Activated T-helper 17 cell treated with anti-CD3 and anti-CD28 coated beads, Interleukin-2, amount 50 U/mL, for 72 hours (primary cell): ENCODE data around the gene REEP1. TPM values are rescaled to one million over a fixed set of nuclear protein-coding genes. Genes with fewer than 3 reads are reported as not detected.
"Not testable (repeated sequence)": the region's sequence is repeated elsewhere in the genome, so short reads cannot be mapped to it uniquely, and the experiment has no call there.

ENCODE experiments used
- ATAC-seq: fragments of 150-1000 bp; cut with Tn5 transposase; replicated peaks from 2 replicates; pipeline ENCODE4 v1.10.0; 2021; ENCODE audit warnings: mild to moderate bottlenecking, moderate library complexity
- H3K27ac Mint-ChIP-seq: one replicate; pipeline ENCODE4 v1.8.0; 2022; ENCODE audit warnings: mixed read lengths
- H3K27me3 Mint-ChIP-seq: one replicate; pipeline ENCODE4 v1.8.0; 2022; ENCODE audit warnings: mixed read lengths
- H3K36me3 Mint-ChIP-seq: one replicate; pipeline ENCODE4 v1.8.0; 2022; ENCODE audit warnings: low read depth, mild to moderate bottlenecking, mixed read lengths
- H3K4me1 Mint-ChIP-seq: one replicate; pipeline ENCODE4 v1.8.0; 2022; ENCODE audit warnings: mixed read lengths
- H3K4me3 Mint-ChIP-seq: one replicate; pipeline ENCODE4 v1.8.0; 2022; ENCODE audit warnings: mild to moderate bottlenecking, mixed read lengths
- H3K9me3 Mint-ChIP-seq: one replicate; pipeline ENCODE4 v1.8.0; 2022; ENCODE audit warnings: mixed read lengths
- total RNA-seq, 2 donors: library from RNA; stranded (reverse); gene quantifications; one replicate each; pipeline ENCODE4 v1.2.3, GENCODE V29; 2022

Gene REEP1
- total RNA-seq, 2 donors from 2014 or later: 0.11 to 0.26 TPM

DNA sequence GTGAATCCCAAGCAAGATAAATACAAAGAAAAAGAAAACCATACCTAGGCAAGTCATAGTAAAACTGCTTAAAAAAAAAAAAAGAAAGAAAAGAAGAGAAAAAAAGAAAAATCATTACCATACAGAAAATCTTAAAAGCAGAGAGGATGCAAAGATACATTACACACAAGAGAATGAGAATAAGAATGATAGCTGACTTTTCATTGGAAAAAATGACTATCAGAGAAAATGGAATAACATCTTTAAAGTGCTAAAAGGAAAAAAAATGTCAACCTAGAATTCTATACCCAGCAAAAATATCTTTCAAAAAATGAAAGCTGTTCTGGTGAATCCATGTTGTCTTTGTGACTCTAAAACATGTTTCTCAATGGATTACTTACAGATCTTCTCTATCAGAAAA is 66.2 kb downstream of the REEP1 start:
- H3K4me3 Mint-ChIP-seq: no peak overlapping the region
- H3K27ac Mint-ChIP-seq: no peak overlapping the region
- no peak for ATAC-seq
- peaks cover 18% of the 10 kb centered on the region for H3K27me3 Mint-ChIP-seq
- H3K4me1 Mint-ChIP-seq: peaks cover 31% of the 10 kb centered on the region
- no peaks in the 10 kb centered on the region for H3K36me3 Mint-ChIP-seq
- peaks cover 21% of the 10 kb centered on the region for H3K9me3 Mint-ChIP-seq

DNA sequence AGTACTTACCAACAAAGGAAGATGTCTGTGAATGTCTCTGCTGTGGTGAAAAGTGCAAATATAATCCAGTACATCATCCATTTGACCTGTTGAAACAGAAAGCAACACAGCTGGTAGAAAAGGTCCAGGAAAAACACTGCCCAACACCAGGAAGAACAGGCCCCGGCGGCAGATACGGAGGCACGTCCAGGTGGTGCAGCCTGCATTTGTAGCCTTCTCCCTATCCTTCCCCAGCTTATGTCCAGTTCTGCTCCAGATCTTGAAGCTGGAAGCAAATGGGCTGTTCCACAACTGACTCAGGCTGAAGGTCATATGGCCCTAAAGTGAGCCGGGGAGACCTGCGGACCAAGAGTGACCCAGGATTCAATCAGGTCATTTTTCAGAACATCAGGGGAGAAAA is 73.5 kb downstream of the REEP1 start:
- no peak overlapping the region for H3K4me3 Mint-ChIP-seq
- no peak overlapping the region for H3K27ac Mint-ChIP-seq
- ATAC-seq: no peak
- no peaks in the 10 kb centered on the region for H3K36me3 Mint-ChIP-seq
- no peaks in the 10 kb centered on the region for H3K4me1 Mint-ChIP-seq
- no peaks in the 10 kb centered on the region for H3K9me3 Mint-ChIP-seq
- H3K27me3 Mint-ChIP-seq: peaks cover 19% of the 10 kb centered on the region

DNA sequence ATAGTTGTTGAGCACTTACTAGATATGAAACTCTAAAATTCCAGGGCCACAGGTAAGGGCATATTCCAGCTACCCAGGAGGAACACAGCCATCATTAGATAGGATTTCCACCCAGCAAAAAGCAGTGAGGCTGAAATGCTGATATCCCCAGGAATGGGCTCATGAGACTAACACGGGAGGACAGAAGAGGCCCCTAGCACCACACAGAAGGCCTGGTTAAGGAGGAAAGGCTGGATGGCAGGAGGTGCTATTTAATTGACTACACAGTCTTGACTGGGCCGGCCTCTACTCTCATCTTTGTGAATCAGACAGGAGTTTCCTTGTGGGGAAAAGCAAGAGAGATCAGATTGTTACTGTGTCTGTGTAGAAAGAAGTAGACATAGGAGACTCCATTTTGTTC is 76.4 kb downstream of the REEP1 start:
- no peaks in the 10 kb centered on the region for H3K36me3 Mint-ChIP-seq
- H3K27ac Mint-ChIP-seq: no peak overlapping the region
- H3K27me3 Mint-ChIP-seq: peaks cover 10% of the 10 kb centered on the region
- no peak overlapping the region for H3K4me3 Mint-ChIP-seq
- H3K4me1 Mint-ChIP-seq: no peaks in the 10 kb centered on the region
- no peaks in the 10 kb centered on the region for H3K9me3 Mint-ChIP-seq
- no peak for ATAC-seq

DNA sequence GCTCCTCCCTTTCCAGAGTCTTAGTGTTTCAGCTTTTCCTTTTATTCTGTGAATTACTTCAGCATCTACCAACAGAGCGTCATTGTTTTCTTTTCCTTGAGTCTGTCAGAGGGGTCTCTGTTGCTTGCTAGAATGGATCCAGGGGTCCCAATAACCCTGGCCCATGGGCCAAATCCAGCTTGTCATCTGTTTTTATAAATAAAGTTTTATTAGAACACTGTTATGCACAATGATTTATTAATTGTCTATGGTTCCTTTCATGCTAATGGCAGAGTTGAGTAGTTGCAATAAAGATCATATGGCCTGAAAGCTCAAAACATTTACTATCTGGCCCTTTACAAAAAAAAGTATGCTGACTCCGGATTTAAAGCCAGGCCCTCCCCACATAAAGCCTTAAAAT is 79.3 kb downstream of the REEP1 start:
- Mint-ChIP-seq H3K27me3 (peaks cover 6% of the 10 kb centered on the region), H3K36me3 (no peaks in the 10 kb centered on the region), H3K27ac (no peak overlapping the region), H3K4me1 (no peaks in the 10 kb centered on the region), H3K9me3 (no peaks in the 10 kb centered on the region), H3K4me3 (no peak overlapping the region)
- no peak for ATAC-seq

DNA sequence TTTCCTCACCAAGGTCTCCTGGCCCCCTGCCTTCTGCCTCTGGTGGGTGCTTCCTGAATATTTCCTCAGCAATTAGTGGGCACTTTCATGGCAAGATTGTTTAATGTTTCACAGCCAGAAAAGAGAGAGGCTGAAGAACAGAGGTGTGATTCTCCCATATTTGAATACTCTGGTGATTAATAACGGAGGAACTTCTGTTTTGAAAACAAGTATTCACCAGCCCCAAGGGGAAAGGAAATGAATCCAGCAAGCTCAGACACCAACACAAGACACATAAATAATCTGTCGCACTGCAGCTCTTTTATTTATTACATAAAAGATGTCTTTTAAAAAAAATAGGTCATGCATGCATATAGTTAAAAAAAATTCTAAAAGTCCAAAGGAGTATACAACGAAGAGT is 80.4 kb downstream of the REEP1 start:
- Mint-ChIP-seq H3K9me3 (no peaks in the 10 kb centered on the region), H3K4me3 (no peak overlapping the region), H3K27ac (no peak overlapping the region), H3K27me3 (peaks cover 11% of the 10 kb centered on the region), H3K36me3 (no peaks in the 10 kb centered on the region), H3K4me1 (no peaks in the 10 kb centered on the region)
- no peak for ATAC-seq

DNA sequence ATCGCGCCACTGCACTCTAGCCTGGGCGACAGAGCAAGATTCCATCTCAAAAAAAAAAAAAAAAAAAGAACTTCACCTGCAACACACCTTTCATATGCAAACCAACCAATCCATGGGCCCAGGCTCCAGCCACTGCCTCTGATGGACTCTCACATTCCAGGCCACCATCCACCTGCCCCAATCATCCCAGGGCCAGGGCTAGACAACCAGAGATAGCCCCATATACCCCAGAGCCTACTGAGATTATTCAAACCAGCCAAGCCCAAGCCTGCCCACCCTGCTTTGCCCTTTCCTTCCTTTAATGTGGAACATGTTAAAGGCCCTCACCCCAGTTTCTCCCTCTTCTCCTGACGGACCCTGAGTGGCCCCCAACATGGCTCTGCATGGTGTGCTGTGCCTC is 81.1 kb downstream of the REEP1 start:
- no peak for ATAC-seq
- peaks cover 11% of the 10 kb centered on the region for H3K27me3 Mint-ChIP-seq
- no peaks in the 10 kb centered on the region for H3K4me1 Mint-ChIP-seq
- no peak overlapping the region for H3K27ac Mint-ChIP-seq
- H3K9me3 Mint-ChIP-seq: no peaks in the 10 kb centered on the region
- no peaks in the 10 kb centered on the region for H3K36me3 Mint-ChIP-seq
- H3K4me3 Mint-ChIP-seq: no peak overlapping the region

DNA sequence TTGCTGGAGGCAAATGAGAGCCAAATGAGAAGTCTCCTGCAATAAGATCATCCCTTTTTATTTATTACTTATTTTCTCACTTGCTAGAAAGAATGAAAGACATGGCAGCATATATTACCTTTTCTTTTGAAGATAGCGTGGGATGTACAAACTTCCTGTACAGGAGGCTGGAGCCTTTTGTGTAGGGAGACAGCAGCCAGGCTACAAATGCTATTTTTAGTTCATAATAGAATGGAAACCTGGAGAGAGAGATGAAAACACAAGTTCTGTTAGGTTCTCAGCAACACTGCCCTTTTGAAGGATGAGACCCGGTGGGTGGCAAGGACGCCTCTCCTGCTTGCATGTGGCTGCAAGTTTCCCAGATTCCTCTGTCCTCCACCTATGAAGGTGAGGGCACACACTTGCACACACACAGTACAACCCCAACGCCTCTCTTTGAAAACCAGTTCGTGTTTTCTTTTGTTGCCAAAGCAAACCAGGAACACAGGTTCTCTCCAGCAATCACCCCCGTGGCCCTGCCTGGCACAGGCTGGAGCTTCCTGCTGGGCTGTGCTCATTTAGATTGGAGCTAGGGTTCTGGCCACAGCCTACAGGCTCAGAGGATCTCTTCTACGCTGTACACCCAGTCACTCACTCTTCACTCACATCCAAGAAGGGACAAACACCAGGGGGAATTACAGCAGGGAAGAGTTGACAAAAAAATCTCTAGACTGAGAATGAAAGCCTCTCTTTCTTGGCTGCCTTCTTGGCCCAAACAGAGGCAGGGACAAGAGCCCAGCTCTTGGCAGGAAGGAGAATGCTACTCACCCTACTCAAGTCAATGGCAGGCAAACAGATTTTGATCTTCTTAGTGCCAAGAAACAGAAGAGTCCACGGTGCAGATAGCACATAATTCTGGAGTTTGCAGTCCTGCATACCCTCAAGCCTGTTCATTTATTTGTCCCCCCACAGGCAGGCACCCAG is 82.6 kb downstream of the REEP1 start:
- Mint-ChIP-seq H3K9me3 (no peaks in the 10 kb centered on the region), H3K4me1 (no peaks in the 10 kb centered on the region), H3K4me3 (no peak overlapping the region), H3K27ac (no peak overlapping the region), H3K36me3 (no peaks in the 10 kb centered on the region), H3K27me3 (peaks cover 14% of the 10 kb centered on the region)
- ATAC-seq: no peak

DNA sequence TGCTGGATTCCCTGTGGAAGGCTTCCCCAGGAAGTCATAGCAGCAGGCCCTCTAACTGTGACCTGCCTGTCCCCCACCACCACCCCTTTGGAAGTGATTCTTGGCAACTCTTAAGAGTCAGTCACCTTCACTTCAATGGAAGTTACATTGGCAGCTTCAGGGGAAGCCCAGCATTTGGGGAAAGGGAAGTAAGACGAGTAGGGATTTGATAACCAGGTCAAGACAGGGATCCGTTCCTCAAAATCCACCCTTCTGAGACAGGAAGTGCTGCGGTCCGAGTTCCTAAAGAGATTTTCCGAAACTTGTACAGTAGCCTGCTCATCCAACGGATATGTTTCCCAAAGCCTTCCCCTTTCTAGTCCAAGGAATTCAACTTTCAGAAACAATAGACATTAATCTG is 84.0 kb downstream of the REEP1 start:
- no peaks in the 10 kb centered on the region for H3K4me1 Mint-ChIP-seq
- ATAC-seq: no peak
- peaks cover 14% of the 10 kb centered on the region for H3K27me3 Mint-ChIP-seq
- H3K27ac Mint-ChIP-seq: no peak overlapping the region
- H3K4me3 Mint-ChIP-seq: no peak overlapping the region
- no peaks in the 10 kb centered on the region for H3K9me3 Mint-ChIP-seq
- H3K36me3 Mint-ChIP-seq: no peaks in the 10 kb centered on the region

DNA sequence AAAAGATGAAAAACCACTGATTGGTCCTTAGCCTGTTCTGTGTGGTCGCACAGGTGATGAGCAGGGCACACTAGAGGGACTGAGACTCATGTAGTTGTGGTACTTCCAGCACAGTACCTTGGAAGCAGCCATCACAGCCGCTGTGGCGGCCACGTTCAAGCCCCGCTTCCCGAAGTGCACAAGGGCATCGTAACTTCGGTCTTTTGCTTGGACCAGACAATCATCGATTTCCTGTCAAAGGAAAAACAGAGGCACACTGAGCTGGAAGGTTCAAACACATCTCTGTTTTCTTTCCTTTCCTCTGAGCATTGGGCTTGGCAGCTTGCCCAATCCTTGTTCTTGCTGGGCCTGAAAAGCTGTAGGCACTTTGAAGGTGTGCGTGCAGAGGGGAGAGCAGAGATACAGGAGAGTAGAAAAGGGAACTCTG is 85.6 kb downstream of the REEP1 start:
- H3K4me3 Mint-ChIP-seq: no peak overlapping the region
- no peaks in the 10 kb centered on the region for H3K4me1 Mint-ChIP-seq
- no peaks in the 10 kb centered on the region for H3K36me3 Mint-ChIP-seq
- no peak for ATAC-seq
- no peaks in the 10 kb centered on the region for H3K9me3 Mint-ChIP-seq
- H3K27me3 Mint-ChIP-seq: peaks cover 12% of the 10 kb centered on the region
- H3K27ac Mint-ChIP-seq: no peak overlapping the region

DNA sequence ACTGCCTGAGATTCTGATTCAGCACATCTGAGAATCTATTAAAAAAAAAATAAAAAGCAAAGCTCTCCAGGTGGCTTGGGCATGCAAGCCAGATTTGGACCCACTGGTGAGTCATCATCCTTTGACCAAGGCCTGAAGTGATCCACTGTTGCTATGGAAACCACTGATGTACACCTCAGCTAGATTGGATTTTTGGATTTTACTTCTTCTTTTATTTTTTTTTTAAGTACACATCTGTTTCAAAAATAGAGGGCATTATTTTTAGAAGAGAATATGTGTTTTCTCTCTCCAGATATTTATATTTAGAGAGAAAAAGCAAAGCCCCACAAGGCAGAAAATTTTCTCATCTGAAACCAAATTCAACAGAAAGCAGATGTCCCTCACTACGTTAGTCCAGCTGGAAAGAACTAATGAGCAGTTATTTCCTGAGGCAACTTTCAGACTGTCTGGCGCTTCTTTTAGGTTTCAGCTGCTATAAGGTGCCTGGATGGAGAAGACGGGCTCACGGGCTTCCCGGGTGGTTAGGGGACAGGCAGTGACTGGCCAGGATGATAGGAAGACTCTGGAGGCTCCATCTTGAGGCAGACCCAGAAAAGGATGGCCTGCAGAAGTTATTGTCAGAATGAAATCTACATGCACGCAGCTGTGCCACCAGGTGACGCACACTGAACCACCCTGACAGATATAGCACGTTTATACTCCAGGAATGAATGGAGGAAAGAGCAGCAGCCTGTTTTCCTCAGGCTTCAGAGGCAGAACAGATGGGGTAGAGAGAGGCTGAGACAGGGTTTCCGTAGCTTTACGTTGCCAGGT is 87.6 kb downstream of the REEP1 start:
- H3K9me3 Mint-ChIP-seq: no peaks in the 10 kb centered on the region
- no peaks in the 10 kb centered on the region for H3K36me3 Mint-ChIP-seq
- H3K27me3 Mint-ChIP-seq: peaks cover 8% of the 10 kb centered on the region
- H3K27ac Mint-ChIP-seq: no peak overlapping the region
- ATAC-seq: peak; percentile 47
- no peaks in the 10 kb centered on the region for H3K4me1 Mint-ChIP-seq
- no peak overlapping the region for H3K4me3 Mint-ChIP-seq

DNA sequence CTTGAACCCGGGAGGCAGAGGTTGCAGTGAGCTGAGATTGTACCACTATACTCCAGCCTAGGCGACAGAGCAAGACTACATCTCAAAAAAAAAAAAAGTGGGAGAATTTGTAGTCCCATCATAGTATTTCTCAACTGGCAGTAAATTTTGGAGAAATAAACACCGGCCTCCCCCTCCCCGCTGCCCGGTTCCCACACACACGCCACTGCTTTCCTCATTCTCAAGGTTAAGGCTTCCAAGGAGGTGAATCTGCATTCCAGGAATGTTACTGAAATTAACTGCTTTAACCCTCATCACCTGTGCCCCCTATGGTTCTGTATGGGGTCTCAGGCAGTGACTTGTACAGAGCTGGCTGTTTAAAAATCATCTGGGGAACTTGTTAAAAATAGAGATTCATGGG is 88.2 kb downstream of the REEP1 start:
- Mint-ChIP-seq H3K9me3 (no peaks in the 10 kb centered on the region), H3K4me3 (no peak overlapping the region), H3K27me3 (peaks cover 8% of the 10 kb centered on the region), H3K4me1 (no peaks in the 10 kb centered on the region), H3K27ac (no peak overlapping the region), H3K36me3 (no peaks in the 10 kb centered on the region)
- ATAC-seq: no peak

DNA sequence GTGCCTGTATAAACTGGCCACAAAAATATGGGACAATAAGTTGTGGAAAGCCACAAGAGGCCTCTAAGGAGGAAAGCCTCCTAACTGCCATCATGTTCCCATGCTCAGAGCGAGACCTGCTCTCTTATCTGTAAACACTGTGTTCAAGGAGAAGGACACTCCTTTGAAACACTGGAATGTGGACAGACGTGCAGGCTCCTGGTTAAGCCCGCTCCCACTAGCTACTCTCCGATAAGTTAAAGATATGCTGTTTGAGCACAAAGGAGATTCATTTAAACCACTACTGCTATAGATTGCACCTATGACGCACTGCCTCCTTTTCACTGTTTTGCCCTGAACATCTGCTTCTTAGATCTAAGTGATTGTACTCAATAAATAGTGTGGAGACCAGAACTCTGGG is 92.2 kb downstream of the REEP1 start:
- ATAC-seq, H3K9me3 Mint-ChIP-seq, H3K27me3 Mint-ChIP-seq, H3K4me3 Mint-ChIP-seq, H3K4me1 Mint-ChIP-seq, H3K36me3 Mint-ChIP-seq, H3K27ac Mint-ChIP-seq: not testable (repeated sequence)

DNA sequence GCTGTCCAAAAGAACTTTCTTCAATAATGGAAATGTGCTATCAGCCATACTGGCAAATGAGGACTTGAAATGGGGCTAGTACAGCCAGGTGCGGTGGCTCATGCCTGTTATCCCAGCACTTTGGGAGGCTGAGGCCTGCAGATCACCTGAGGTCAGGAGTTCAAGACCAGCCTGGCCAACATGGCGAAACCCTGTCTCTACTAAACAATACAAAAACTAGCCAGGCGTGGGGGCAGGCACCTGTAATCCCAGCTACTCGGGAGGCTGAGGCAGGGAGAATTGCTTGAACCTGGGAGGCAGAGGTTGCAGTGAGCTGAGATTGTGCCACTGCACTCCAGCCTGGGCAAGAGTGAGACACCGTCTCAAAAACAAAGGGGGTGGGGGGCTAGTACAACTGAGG is 92.6 kb downstream of the REEP1 start:
- not testable (repeated sequence) for H3K9me3 Mint-ChIP-seq, H3K4me3 Mint-ChIP-seq

DNA sequence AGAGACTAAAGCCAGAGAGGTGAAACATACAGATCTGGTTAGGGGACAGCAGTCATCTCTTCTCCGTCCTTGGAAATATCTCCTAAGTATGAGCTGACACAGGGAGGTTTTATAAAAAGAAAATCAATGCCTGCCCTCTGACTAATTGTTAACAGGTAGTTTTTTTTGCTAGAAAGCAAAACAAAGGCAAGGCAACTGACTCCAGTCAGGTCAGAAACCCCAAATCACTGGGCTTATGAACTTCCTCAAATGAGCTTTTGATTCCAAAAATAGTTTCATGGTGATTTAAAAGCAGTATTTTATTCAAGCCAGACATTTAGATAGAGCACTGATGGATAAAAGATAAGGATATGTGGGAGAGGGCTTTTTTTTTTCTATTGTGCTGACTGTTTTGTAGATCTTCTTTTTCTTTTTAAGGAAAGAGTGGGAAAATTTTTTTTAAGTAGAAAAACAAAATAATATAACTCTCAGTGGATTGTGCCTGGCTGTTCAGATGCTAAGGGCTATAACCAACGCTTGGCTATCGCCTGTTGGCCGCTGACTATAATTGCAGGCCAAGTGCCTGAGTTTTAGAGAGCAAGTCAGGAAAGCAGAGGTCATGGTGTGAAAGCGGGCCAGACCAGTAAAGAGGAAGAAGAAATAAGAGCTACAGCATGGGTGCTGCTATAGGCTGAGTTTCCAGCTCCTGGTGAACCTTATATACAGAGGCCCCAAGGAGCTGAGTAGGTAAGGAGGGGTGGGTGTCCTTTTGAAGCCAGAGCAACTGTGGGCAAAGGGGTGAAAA is 93.3 kb downstream of the REEP1 start:
- no peak overlapping the region for H3K4me3 Mint-ChIP-seq
- H3K27me3 Mint-ChIP-seq: no peaks in the 10 kb centered on the region
- no peak overlapping the region for H3K27ac Mint-ChIP-seq
- no peaks in the 10 kb centered on the region for H3K4me1 Mint-ChIP-seq
- no peak for ATAC-seq
- no peaks in the 10 kb centered on the region for H3K9me3 Mint-ChIP-seq
- H3K36me3 Mint-ChIP-seq: no peaks in the 10 kb centered on the region

More for the DNA sequence above, 92.6 kb downstream of the REEP1 start:
- not testable (repeated sequence) for ATAC-seq, H3K27me3 Mint-ChIP-seq, H3K27ac Mint-ChIP-seq, H3K36me3 Mint-ChIP-seq, H3K4me1 Mint-ChIP-seq
